ENCODE measurements around the gene SP9. TPM values are rescaled to one million over a fixed set of nuclear protein-coding genes. Genes with fewer than 3 reads are reported as not detected.
"Not testable (repeated sequence)": the region's sequence is repeated elsewhere in the genome, so short reads cannot be mapped to it uniquely, and the experiment has no call there.

SP9 gene
- total and polyA plus RNA-seq, 11 donors = 0.08 TPM; not detected in 10

- no peaks in the 10 kb centered on the region for H3K4me1 ChIP-seq
- DNase-seq (no peak), ATAC-seq (no peak)
- H3K27ac ChIP-seq = no peak overlapping the region
- 78 to 83% (median 81%) methylated on average over 2 of the region's 2 CpGs for whole genome bisulfite sequencing, 4 donors
- H3K36me3 ChIP-seq = peaks cover 0 to 64% (median 48%) of the 10 kb centered on the region in 9 donors
- peaks cover 0 to 4% (median 0%) of the 10 kb centered on the region in 9 donors for H3K27me3 ChIP-seq
- intact Hi-C loops (cut with DNase I) = no loop called here
- no peaks in the 10 kb centered on the region for H3K9me3 ChIP-seq
- H3K4me3 ChIP-seq = no peak overlapping the region
- TF ChIP-seq CTCF (IDR thresholded peaks at IDR 0.05) (no peak), POLR2A (IDR thresholded peaks at IDR 0.05) (no peak)
These were observed 15.9 kb downstream of the SP9 start for GRCh38 chr2:174350593-174351181.

- no peaks in the 10 kb centered on the region for H3K4me1 ChIP-seq
- TF ChIP-seq POLR2A (IDR thresholded peaks at IDR 0.05) = no peak
- TF ChIP-seq CTCF (IDR thresholded peaks at IDR 0.05) = no peak
- DNase-seq = no peak
- no peak for ATAC-seq
- H3K36me3 ChIP-seq = peaks cover 0 to 59% (median 39%) of the 10 kb centered on the region in 9 donors
- no peak overlapping the region for H3K27ac ChIP-seq
- no peaks in the 10 kb centered on the region for H3K9me3 ChIP-seq
- H3K4me3 ChIP-seq = no peak overlapping the region
- H3K27me3 ChIP-seq = no peaks in the 10 kb centered on the region
- intact Hi-C loops (cut with DNase I) = no loop called here
- 98 to 100% (median 100%) methylated on average over 1 of the region's 1 CpG for WGBS, 4 donors
These were observed 18.2 kb downstream of the SP9 start for GRCh38 chr2:174353004-174353403.

DNA sequence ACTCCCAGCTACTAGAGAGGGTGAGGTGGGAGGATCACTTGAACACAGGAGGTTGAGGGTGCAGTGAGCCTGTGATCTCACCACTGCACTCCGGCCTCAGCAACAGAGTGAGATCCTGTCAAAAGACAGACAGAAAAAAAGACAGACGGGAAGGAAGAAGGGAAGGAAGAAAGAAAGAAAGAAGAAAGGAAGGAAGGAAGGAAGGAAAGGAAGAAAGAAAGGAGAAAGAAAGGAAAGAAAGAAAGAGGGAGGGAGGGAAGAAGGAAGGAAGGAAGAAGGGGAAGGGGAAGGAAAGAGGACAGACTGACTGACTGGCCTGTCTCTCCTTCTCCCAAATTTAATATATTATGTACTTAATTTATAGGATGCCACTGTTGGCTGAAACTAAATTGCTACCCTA lies 21.6 kb downstream of the SP9 start:
- Histone ChIP-seq H3K9me3 (peaks cover 0 to 6% (median 0%) of the 10 kb centered on the region in 12 donors), H3K4me3 (no peak overlapping the region), H3K36me3 (peaks cover 0 to 44% (median 20%) of the 10 kb centered on the region in 9 donors), H3K27me3 (no peaks in the 10 kb centered on the region), H3K4me1 (no peaks in the 10 kb centered on the region), H3K27ac (no peak overlapping the region)
- ATAC-seq (no peak), DNase-seq (no peak)
- 90 to 96% (median 95%) methylated on average over 2 of the region's 2 CpGs for WGBS, 4 donors
- intact Hi-C loops (cut with DNase I) = no loop called here
- TF ChIP-seq CTCF (IDR thresholded peaks at IDR 0.05) = no peak
- no peak for TF ChIP-seq POLR2A (IDR thresholded peaks at IDR 0.05)

DNA sequence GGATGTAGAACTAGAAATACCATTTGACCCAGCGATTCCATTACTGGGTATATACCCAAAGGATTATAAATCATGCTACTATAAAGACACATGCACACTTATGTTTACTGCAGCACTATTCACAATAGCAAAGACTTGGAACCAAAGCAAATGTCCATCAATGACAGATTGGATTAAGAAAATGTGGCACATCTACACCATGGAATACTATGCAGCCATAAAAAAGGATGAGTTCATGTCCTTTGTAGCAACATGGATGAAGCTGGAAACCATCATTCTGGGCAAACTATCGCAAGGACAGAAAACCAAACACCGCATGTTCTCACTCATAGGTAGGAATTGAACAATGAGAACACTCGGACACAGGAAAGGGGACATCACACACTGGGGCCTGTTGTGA lies 24.9 kb downstream of the SP9 start:
- intact Hi-C loops (cut with DNase I); H3K4me1 ChIP-seq; ATAC-seq: not testable (repeated sequence)

DNA sequence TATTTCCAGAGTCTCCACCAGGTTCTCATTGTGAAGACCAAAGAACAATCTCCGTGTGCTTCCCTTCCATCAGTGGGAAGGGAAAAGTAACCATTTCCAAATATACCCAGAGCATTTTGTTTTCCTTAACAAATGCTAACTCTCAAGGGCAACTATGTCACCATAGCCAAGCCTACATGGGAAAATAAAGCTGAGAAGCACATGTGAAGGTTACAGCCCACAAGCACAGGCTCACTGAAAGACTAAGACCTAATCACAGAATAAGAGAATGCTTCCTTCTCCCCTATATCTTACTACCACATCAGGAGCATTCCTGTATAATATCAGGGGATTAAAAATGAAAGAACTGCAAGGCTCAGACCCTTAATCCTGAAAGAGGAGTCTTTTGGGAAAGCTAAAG lies 28.2 kb downstream of the SP9 start:
- ATAC-seq = no peak

More for the DNA sequence above, 24.9 kb downstream of the SP9 start:
- H3K27me3 ChIP-seq, H3K27ac ChIP-seq, DNase-seq, H3K9me3 ChIP-seq, H3K4me3 ChIP-seq: not testable (repeated sequence)
- peaks cover 0 to 51% (median 29%) of the 10 kb centered on the region in 9 donors for H3K36me3 ChIP-seq
- 97 to 99% (median 98%) methylated on average over 4 of the region's 4 CpGs for WGBS, 4 donors

GRCh38 chr2:174363492-174364225 lies 28.9 kb downstream of the SP9 start:
- DNase-seq; H3K27ac ChIP-seq; ATAC-seq; H3K27me3 ChIP-seq; H3K4me3 ChIP-seq; H3K9me3 ChIP-seq; intact Hi-C loops (cut with DNase I); H3K4me1 ChIP-seq: not testable (repeated sequence)
- WGBS, 4 donors = 93 to 98% (median 98%) methylated on average over 6 of the region's 6 CpGs
- peaks cover 0 to 65% (median 45%) of the 10 kb centered on the region in 9 donors for H3K36me3 ChIP-seq

More for the DNA sequence above, 28.2 kb downstream of the SP9 start:
- Histone ChIP-seq H3K36me3 (peaks cover 0 to 65% (median 46%) of the 10 kb centered on the region in 9 donors), H3K27me3 (no peaks in the 10 kb centered on the region), H3K27ac (no peak overlapping the region), H3K4me3 (no peak overlapping the region), H3K9me3 (peaks cover 0 to 6% (median 0%) of the 10 kb centered on the region in 12 donors), H3K4me1 (no peaks in the 10 kb centered on the region)
- 88 to 100% (median 92%) methylated on average over 1 of the region's 1 CpG for WGBS, 4 donors
- no peak for TF ChIP-seq CTCF (IDR thresholded peaks at IDR 0.05)
- no peak for TF ChIP-seq POLR2A (IDR thresholded peaks at IDR 0.05)
- intact Hi-C loops (cut with DNase I) = no loop called here
- no peak for DNase-seq

Measured in heart left ventricle (tissue), 16 donors.